H1 (cell line): Measurements from ENCODE around the gene GABPA. TPM values are rescaled to one million over a fixed set of nuclear protein-coding genes. Genes with fewer than 3 reads are reported as not detected.

Experiments
- CTCF ChIA-PET: fragments of 300-600 bp; sonication (Branson Sonifier 250); formaldehyde crosslinking; loops from one replicate; lab custom pipeline; 2021; ENCODE audit not compliant: partially characterized antibody; lab: Charles Lee
- POLR2A ChIA-PET: fragments of 300-600 bp; sonication (Branson Sonifier 250); formaldehyde crosslinking; loops from one replicate; lab custom pipeline; 2021; ENCODE audit warnings: inconsistent platforms; ENCODE audit not compliant: partially characterized antibody; lab: Charles Lee
- DNase-seq, 2 experiments: peaks; one replicate each; pipeline versions ENCODE4 v3.0.0 to v3.0.0-alpha.2; 2010 to 2022; ENCODE audit warnings: low spot score in 2 of 2, low read depth in 1 of 2, mixed read lengths in 1 of 2
- FAIRE-seq: peaks from 2 replicates; lab custom pipeline; 2011; peaks lifted over from hg19 to GRCh38; lab: Jason Lieb, UNC
- H2AFZ ChIP-seq: 2 replicates; pipeline ENCODE4 v1.8.1; 2012; ENCODE audit warnings: low read length, inconsistent platforms
- H2AK5ac ChIP-seq: 2 replicates; pipeline ENCODE4 v1.6.1; 2013; ENCODE audit warnings: low read depth, low read length
- H2BK120ac ChIP-seq: replicated peaks from 2 replicates; pipeline ENCODE3; 2013; ENCODE audit warnings: low read depth, low read length, inconsistent platforms
- H2BK12ac ChIP-seq: 2 replicates; pipeline ENCODE4 v1.6.1; 2013; ENCODE audit warnings: low read depth, low read length
- H2BK15ac ChIP-seq: 2 replicates; pipeline ENCODE4 v1.6.1; 2013; ENCODE audit warnings: low read length
- H2BK20ac ChIP-seq: 2 replicates; pipeline ENCODE4 v1.6.1; 2013; ENCODE audit warnings: low read length
- H2BK5ac ChIP-seq: 2 replicates; pipeline ENCODE4 v1.6.1; 2013; ENCODE audit warnings: low read depth, low read length
- H3K14ac ChIP-seq: 2 replicates; pipeline ENCODE4 v1.6.1; 2013; ENCODE audit warnings: inconsistent platforms; ENCODE audit not compliant: insufficient read length
- H3K18ac ChIP-seq: 2 replicates; pipeline ENCODE4 v1.6.1; 2013; ENCODE audit warnings: low read length; ENCODE audit errors: extremely low read depth
- H3K23ac ChIP-seq: 2 replicates; pipeline ENCODE4 v1.6.1; 2013; ENCODE audit warnings: inconsistent platforms; ENCODE audit not compliant: insufficient read length
- H3K23me2 ChIP-seq: 2 replicates; pipeline ENCODE4 v1.6.1; 2013; ENCODE audit warnings: low read depth, low read length
- H3K27ac ChIP-seq: 2 replicates; pipeline ENCODE4 v1.6.1; 2011; ENCODE audit warnings: low read depth, low read length, inconsistent platforms
- H3K27me3 ChIP-seq, 4 experiments: replicated peaks in 1 of 4; 1 replicate in 1 of 4; 2 replicates in 3 of 4; pipeline versions ENCODE4 v1.6.1 to v1.8.1; 2011 to 2013; ENCODE audit warnings: low read length in 3 of 4, mild to moderate bottlenecking in 3 of 4, inconsistent platforms in 2 of 4, mixed read lengths in 2 of 4, moderate library complexity in 1 of 4; ENCODE audit not compliant: control insufficient read depth in 3 of 4, insufficient read depth in 3 of 4; ENCODE audit errors: extremely low read depth in 1 of 4
- H3K36me3 ChIP-seq, 4 experiments: 2 replicates each; pipeline versions ENCODE4 v1.6.1 to v1.8.1; 2011 to 2013; ENCODE audit warnings: mild to moderate bottlenecking in 4 of 4, low read length in 3 of 4, moderate library complexity in 2 of 4, control low read depth in 1 of 4, inconsistent platforms in 1 of 4; ENCODE audit not compliant: insufficient read depth in 4 of 4, control insufficient read depth in 2 of 4
- H3K4ac ChIP-seq: replicated peaks from 2 replicates; pipeline ENCODE3; 2013; ENCODE audit warnings: low read length, low read depth, mixed read lengths, inconsistent platforms; ENCODE audit not compliant: insufficient read length
- H3K4me1 ChIP-seq, 4 experiments: replicated peaks in 1 of 4; 1 replicate in 1 of 4; 2 replicates in 3 of 4; pipeline versions ENCODE4 v1.6.1 to v1.8.1; 2011 to 2013; ENCODE audit warnings: low read length in 3 of 4, inconsistent platforms in 2 of 4, mixed read lengths in 1 of 4; ENCODE audit not compliant: insufficient read depth in 4 of 4, control insufficient read depth in 3 of 4
- H3K4me2 ChIP-seq, 2 experiments: 2 replicates each; pipeline versions ENCODE4 v1.6.1 to v1.8.1; 2011 to 2013; ENCODE audit warnings: low read depth in 2 of 2, low read length in 2 of 2, control low read depth in 1 of 2, inconsistent platforms in 1 of 2, mild to moderate bottlenecking in 1 of 2; ENCODE audit not compliant: insufficient read depth in 1 of 2
- H3K4me3 ChIP-seq, 4 experiments: fragments of 200-600, 300-600 bp in 1 of 4; sonication (generic), shearing (Covaris generic), sonication (Bioruptor Twin) in 1 of 4; 2 replicates each; pipeline versions ENCODE4 v1.5.1 to v1.8.1; 2011 to 2016; ENCODE audit warnings: low read length in 4 of 4, low read depth in 3 of 4, control low read depth in 2 of 4, inconsistent platforms in 2 of 4, mild to moderate bottlenecking in 2 of 4, mixed read lengths in 1 of 4, moderate library complexity in 1 of 4; ENCODE audit not compliant: insufficient read depth in 2 of 4; ENCODE audit errors: extremely low read depth in 1 of 4
- H3K56ac ChIP-seq: replicated peaks from 2 replicates; pipeline ENCODE3; 2013; ENCODE audit warnings: low read depth, mild to moderate bottlenecking, mixed read lengths, low read length, inconsistent platforms; ENCODE audit not compliant: insufficient read length
- H3K79me1 ChIP-seq: 2 replicates; pipeline ENCODE4 v1.6.1; 2013; ENCODE audit warnings: low read depth, low read length, control low read depth
- H3K79me2 ChIP-seq, 2 experiments: 2 replicates each; pipeline versions ENCODE4 v1.6.1 to v1.8.1; 2012 to 2013; ENCODE audit warnings: low read length in 2 of 2, mild to moderate bottlenecking in 2 of 2, inconsistent platforms in 1 of 2; ENCODE audit not compliant: insufficient read depth in 2 of 2, control insufficient read depth in 1 of 2
- H3K9ac ChIP-seq, 4 experiments: replicated peaks in 1 of 4; 1 replicate in 1 of 4; 2 replicates in 3 of 4; pipeline versions ENCODE4 v1.6.1 to v1.8.1; 2011 to 2013; ENCODE audit warnings: low read depth in 3 of 4, low read length in 3 of 4, control low read depth in 2 of 4, mild to moderate bottlenecking in 2 of 4, moderate library complexity in 2 of 4, inconsistent platforms in 1 of 4; ENCODE audit errors: extremely low read depth in 1 of 4
- H3K9me3 ChIP-seq, 2 experiments: 2 replicates each; pipeline versions ENCODE4 v1.6.1 to v1.8.1; 2012 to 2013; ENCODE audit warnings: mild to moderate bottlenecking in 2 of 2, moderate library complexity in 2 of 2, control low read depth in 1 of 2, inconsistent platforms in 1 of 2, low read depth in 1 of 2, low read length in 1 of 2, mixed read lengths in 1 of 2; ENCODE audit not compliant: insufficient read depth in 2 of 2
- H4K20me1 ChIP-seq, 2 experiments: replicated peaks in 1 of 2; 2 replicates each; pipeline versions ENCODE3 to v1.8.1; 2011 to 2013; ENCODE audit warnings: inconsistent platforms in 2 of 2, low read length in 2 of 2, mild to moderate bottlenecking in 1 of 2; ENCODE audit not compliant: insufficient read depth in 2 of 2, control insufficient read depth in 1 of 2
- H4K5ac ChIP-seq: 2 replicates; pipeline ENCODE4 v1.6.1; 2013; ENCODE audit warnings: low read length, low read depth, mixed read lengths, inconsistent platforms; ENCODE audit not compliant: insufficient read length
- H4K8ac ChIP-seq: 2 replicates; pipeline ENCODE4 v1.8.0; 2013; ENCODE audit warnings: mild to moderate bottlenecking, moderate library complexity, low read length, inconsistent platforms; ENCODE audit not compliant: insufficient read depth; ENCODE audit errors: extremely low read depth
- H4K91ac ChIP-seq: replicated peaks from 2 replicates; pipeline ENCODE3; 2013; ENCODE audit warnings: low read length, mixed read lengths, inconsistent platforms; ENCODE audit not compliant: insufficient read length
- ASH2L ChIP-seq: fragments of 200-600, 300-600 bp; sonication (generic); IDR thresholded peaks from one replicate; pipeline ENCODE4 v1.7.1; 2017; ENCODE audit warnings: low read length
- HDAC2 ChIP-seq, 2 experiments: fragments of 300-600 bp in 1 of 2; sonication (generic) in 1 of 2; IDR thresholded peaks; 2 replicates each; pipeline ENCODE4 v1.6.1; 2011 to 2012; ENCODE audit warnings: low read depth in 2 of 2, low read length in 2 of 2, mild to moderate bottlenecking in 2 of 2, moderate library complexity in 2 of 2, borderline replicate concordance in 1 of 2, inconsistent platforms in 1 of 2
- POLR2AphosphoS5 ChIP-seq: IDR thresholded peaks from 2 replicates; pipeline ENCODE4 v1.6.1; 2011; ENCODE audit warnings: low read depth, low read length
- WGBS, 2 experiments: shearing (Covaris generic) in 1 of 2; methylation state at CpG; one replicate each; pipeline versions ENCODE4 v1.1.6 to v1.1.7; 2013 to 2015; ENCODE audit warnings: low lambda C conversion rate in 2 of 2, mixed read lengths in 2 of 2, inconsistent platforms in 1 of 2, low coverage in 1 of 2, missing lambda C conversion rate in 1 of 2; ENCODE audit not compliant: insufficient replicate concordance in 2 of 2, insufficient coverage in 1 of 2, insufficient read length in 1 of 2; ENCODE audit errors: extremely low coverage in 1 of 2, missing lambda C conversion rate in 1 of 2; 5-methylcytosine and 5-hydroxymethylcytosine counted together
- polyA plus RNA-seq, 7 experiments: library from polyadenylated mRNA; depleted of rRNA in 3 of 7; stranded (reverse) in 5 of 7; unstranded in 2 of 7; fragments of >200 nt in 5 of 7; fragments of 200-250 nt in 2 of 7; gene quantifications; 1 replicate in 5 of 7; 2 replicates in 1 of 7; 4 replicates in 1 of 7; pipeline versions ENCODE4 v1.2.1 to v1.2.3, GENCODE V29; 2011 to 2013; ENCODE audit warnings: missing spikeins in 2 of 7, mixed read lengths in 2 of 7
- total RNA-seq: library from RNA; stranded (reverse); fragmentation: NEBNext Ultra II Directional; extraction: Animal tissue kit (Norgen Biotek cat#: 25700); gene quantifications from 2 replicates; pipeline ENCODE4 v1.2.1, GENCODE V29; 2021
- TF ChIP-seq, protein P1 (sequence below): IDR thresholded peaks from 2 replicates; pipeline ENCODE4 v1.6.1; 2012; ENCODE audit warnings: inconsistent platforms

The GABPA gene
- total and polyA plus RNA-seq, 2 of the 8 experiments (the other 6 are each of a cell fraction or from before 2014, with no cell fraction given), result 5.2 to 22.2 TPM

- Histone ChIP-seq H3K79me1 (peaks cover 8% of the 10 kb centered on the region; the same call in 1 of the 2 replicates), H3K23ac (no peak overlapping the region), H3K27ac (peak overlapping the region; percentile 43; the same call in 1 of the 2 replicates), H3K9me3 (no peaks in the 10 kb centered on the region), H3K4ac (no peak overlapping the region), H4K20me1 (peaks cover 0 to 3% of the 10 kb centered on the region in 2 experiments), H4K91ac (no peak overlapping the region), H3K36me3 (peaks cover 2 to 4% (median 2%) of the 10 kb centered on the region in 4 experiments; a peak in 4 of 8 replicates), H4K5ac (no peak overlapping the region), H3K4me2 (peak overlapping the region; percentile 28 to 75), H2BK12ac (no peak overlapping the region), H3K14ac (no peak overlapping the region), H2AK5ac (no peak overlapping the region), H3K27me3 (no peaks in the 10 kb centered on the region), H2AFZ (no peak overlapping the region), H2BK15ac (no peak overlapping the region), H3K4me3 (peak overlapping the region; percentile 64 to 97 (median 90)), H2BK5ac (no peak overlapping the region), H3K4me1 (peaks cover 0 to 8% (median 0%) of the 10 kb centered on the region in 4 experiments; a peak in 2 of 7 replicates), H3K56ac (peak overlapping the region; percentile 14), H3K9ac (peak overlapping the region; percentile 66 to 100 (median 91)), H4K8ac (no peak overlapping the region), H2BK120ac (no peak overlapping the region), H3K18ac (no peak overlapping the region), H3K79me2 (peaks cover 6 to 82% of the 10 kb centered on the region in 2 experiments), H3K23me2 (0 out of 2 replicates have a peak, but pooled peaks cover 2% of the 10 kb centered on the region), H2BK20ac (no peak overlapping the region)
- TF ChIP-seq, protein P1, sequence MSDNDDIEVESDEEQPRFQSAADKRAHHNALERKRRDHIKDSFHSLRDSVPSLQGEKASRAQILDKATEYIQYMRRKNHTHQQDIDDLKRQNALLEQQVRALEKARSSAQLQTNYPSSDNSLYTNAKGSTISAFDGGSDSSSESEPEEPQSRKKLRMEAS, result peak; percentile 25; the same call in 1 of the 2 replicates
- TF ChIP-seq ASH2L, result no peak
- TF ChIP-seq POLR2AphosphoS5, result no peak
- TF ChIP-seq HDAC2 (IDR thresholded peaks at IDR 0.05; ENCODE audit: borderline replicate concordance in 1 of 2, low read depth in 2 of 2, low read length in 2 of 2), result 0 out of 4 replicates have a peak, but pooled peaks of 1 of the 2 experiments have one; percentile 22
- 2% methylated on average over 10 of the region's 10 CpGs; no CpG with 5 or more reads in 1 of the 2 experiments for WGBS, 2 experiments
- FAIRE-seq (no peak), DNase-seq (peak in 1 of 2 experiments; percentile 9)
- POLR2A ChIA-PET, result interaction anchor here (0.6 to 3.2 kb wide), 12 partner anchors 9 to 264 kb away, joined by 3 to 31 read pairs (median 5); partner anchors contain the start of gene MRPL39
- CTCF ChIA-PET, result interaction anchor here (0.8 to 0.9 kb wide), 2 partner anchors 26 to 126 kb away, joined by 3 to 7 read pairs; no protein-coding TSS in a partner anchor
Measured at GRCh38 chr21:25734654-25734903, 193 bp upstream of the GABPA start.
